Upper lobe of left lung (tissue), 6 donors: ENCODE measurements around the gene GIPC1. TPM values are rescaled to one million over a fixed set of nuclear protein-coding genes. Genes with fewer than 3 reads are reported as not detected.

Experiments used
- ATAC-seq, 2 donors: fragments of 200-7000 bp; cut with Tn5 transposase; one replicate each; pipeline ENCODE4 v1.9.1; 2022; ENCODE audit warnings: mild to moderate bottlenecking in 2 of 2, moderate library complexity in 2 of 2; ENCODE audit not compliant: low FRiP score in 2 of 2
- DNase-seq, 2 donors: peaks; one replicate each; pipeline ENCODE4 v3.0.0-alpha.2; 2019 to 2020
- H3K27ac ChIP-seq, 4 donors: fragments of 200-600 bp; sonication (generic); one replicate each; pipeline ENCODE4 v1.5.1; 2016 to 2019
- H3K27me3 ChIP-seq, 4 donors: fragments of 200-600 bp; sonication (generic); one replicate each; pipeline ENCODE4 v1.5.1; 2017 to 2019
- H3K36me3 ChIP-seq, 4 donors: fragments of 200-600 bp; sonication (generic); one replicate each; pipeline ENCODE4 v1.5.1; 2016 to 2019
- H3K4me1 ChIP-seq, 4 donors: fragments of 200-600 bp; sonication (generic); one replicate each; pipeline ENCODE4 v1.5.1; 2018 to 2019
- H3K4me3 ChIP-seq, 4 donors: fragments of 200-600 bp; sonication (generic); one replicate each; pipeline ENCODE4 v1.5.1; 2017 to 2019; ENCODE audit warnings: mild to moderate bottlenecking in 2 of 4, moderate library complexity in 1 of 4
- H3K9me3 ChIP-seq, 4 donors: fragments of 200-600 bp; sonication (generic); one replicate each; pipeline ENCODE4 v1.5.1; 2018 to 2019
- CTCF ChIP-seq, 6 experiments: fragments of 450-650 bp in 4 of 6; fragments of 200-600 bp in 2 of 6; sonication (generic) in 2 of 6; IDR thresholded peaks; one replicate each; pipeline ENCODE4 v1.5.1; 2016 to 2019; ENCODE audit warnings: antibody characterized with exemption in 6 of 6
- EP300 ChIP-seq, 4 donors: sonication (generic); formaldehyde crosslinking; IDR thresholded peaks; one replicate each; pipeline ENCODE4 v1.5.1; 2017; ENCODE audit warnings: antibody characterized with exemption in 4 of 4, control low read depth in 2 of 4
- POLR2A ChIP-seq, 4 donors: fragments of 450-650 bp; IDR thresholded peaks; one replicate each; pipeline ENCODE4 v1.5.1; 2016 to 2017; ENCODE audit warnings: antibody characterized with exemption in 4 of 4, mild to moderate bottlenecking in 2 of 4
- POLR2AphosphoS5 ChIP-seq, 2 donors: sonication (generic); formaldehyde crosslinking; IDR thresholded peaks; one replicate each; pipeline ENCODE4 v1.5.1; 2017; ENCODE audit warnings: antibody characterized with exemption in 2 of 2
- WGBS, 2 donors: methylation state at CpG; one replicate each; pipeline ENCODE4 v1.1.5; 2017 to 2018; 5-methylcytosine and 5-hydroxymethylcytosine counted together
- total RNA-seq, 6 donors: library from RNA; depleted of rRNA in 4 of 6; stranded (reverse); fragments of >200 nt in 4 of 6; gene quantifications; one replicate each; pipeline versions ENCODE4 v1.1.0 to v1.2.1, GENCODE V29; 2016 to 2021
- donor health status: DM: no; HTN: no; CAD: no; lungs with moderate emphysema.
- donor health status: DM: no; HTN: yes; CAD: no; lungs with severe emphysema.

The GIPC1 gene
- total RNA-seq, 6 donors from 2014 or later: 103 to 283 (median 152) TPM

- DNase-seq (no peak), ATAC-seq (no peak)
- no peaks in the 10 kb centered on the region for H3K27me3 ChIP-seq
- H3K9me3 ChIP-seq: no peaks in the 10 kb centered on the region
- H3K36me3 ChIP-seq: peaks cover 0 to 58% (median 49%) of the 10 kb centered on the region in 4 donors
- no peak overlapping the region for H3K4me3 ChIP-seq
- peaks cover 10 to 33% (median 14%) of the 10 kb centered on the region in 4 donors for H3K4me1 ChIP-seq
- no peak for TF ChIP-seq EP300 (IDR thresholded peaks at IDR 0.05)
- TF ChIP-seq CTCF (IDR thresholded peaks at IDR 0.05): no peak
- TF ChIP-seq POLR2AphosphoS5 (IDR thresholded peaks at IDR 0.05): no peak
- no peak for TF ChIP-seq POLR2A (IDR thresholded peaks at IDR 0.05)
- H3K27ac ChIP-seq: no peak overlapping the region
- whole genome bisulfite sequencing, 2 donors: 82 to 91% methylated on average over 4 to 5 of the region's 5 CpGs
Measured at GRCh38 chr19:14480700-14481079, 15.2 kb downstream of the GIPC1 start.

GRCh38 chr19:14479975-14480699, 15.8 kb downstream of the GIPC1 start:
- peaks cover 0 to 5% (median 0%) of the 10 kb centered on the region in 4 donors for H3K27me3 ChIP-seq
- H3K27ac ChIP-seq: peak overlapping the region in 1 of 4 donors; percentile 34
- ATAC-seq (peak; percentile 53 to 61), DNase-seq (peak; percentile 46 to 93)
- 40 to 72% methylated on average over 1 to 20 of the region's 43 CpGs for WGBS, 2 donors
- H3K36me3 ChIP-seq: peaks cover 0 to 55% (median 48%) of the 10 kb centered on the region in 4 donors
- no peak overlapping the region for H3K4me3 ChIP-seq
- TF ChIP-seq POLR2A (IDR thresholded peaks at IDR 0.05): no peak
- TF ChIP-seq CTCF (IDR thresholded peaks at IDR 0.05): peak; percentile 88 to 93 (median 90)
- no peaks in the 10 kb centered on the region for H3K9me3 ChIP-seq
- H3K4me1 ChIP-seq: peaks cover 16 to 39% (median 20%) of the 10 kb centered on the region in 4 donors

- TF ChIP-seq POLR2AphosphoS5 (IDR thresholded peaks at IDR 0.05): no peak
- no peak for TF ChIP-seq EP300 (IDR thresholded peaks at IDR 0.05)
- TF ChIP-seq POLR2A (IDR thresholded peaks at IDR 0.05): no peak
- TF ChIP-seq CTCF (IDR thresholded peaks at IDR 0.05): no peak
- DNase-seq: no peak
Measured at GRCh38 chr19:14479309-14479974, 16.5 kb downstream of the GIPC1 start.

GRCh38 chr19:14478113-14478545, 17.8 kb downstream of the GIPC1 start:
- Histone ChIP-seq H3K27ac (peak overlapping the region in 3 of 4 donors; percentile 53 to 72 (median 55)), H3K36me3 (peaks cover 0 to 54% (median 46%) of the 10 kb centered on the region in 4 donors), H3K4me1 (peaks cover 28 to 59% (median 39%) of the 10 kb centered on the region in 4 donors), H3K4me3 (no peak overlapping the region), H3K9me3 (no peaks in the 10 kb centered on the region), H3K27me3 (peaks cover 0 to 19% (median 3%) of the 10 kb centered on the region in 4 donors)
- 68 to 84% methylated on average over 4 to 21 of the region's 24 CpGs for WGBS, 2 donors
- ATAC-seq: no peak
- no peak for DNase-seq
- TF ChIP-seq POLR2A (IDR thresholded peaks at IDR 0.05): no peak
- TF ChIP-seq POLR2AphosphoS5 (IDR thresholded peaks at IDR 0.05): no peak
- TF ChIP-seq CTCF (IDR thresholded peaks at IDR 0.05): no peak
- no peak for TF ChIP-seq EP300 (IDR thresholded peaks at IDR 0.05)

More at GRCh38 chr19:14479309-14479974, 16.5 kb downstream of the GIPC1 start:
- ATAC-seq: no peak
- Histone ChIP-seq H3K27ac (peak overlapping the region in 2 of 4 donors; percentile 32 to 34), H3K27me3 (peaks cover 0 to 9% (median 1%) of the 10 kb centered on the region in 4 donors), H3K36me3 (peaks cover 0 to 54% (median 46%) of the 10 kb centered on the region in 4 donors), H3K9me3 (no peaks in the 10 kb centered on the region), H3K4me1 (peaks cover 21 to 46% (median 26%) of the 10 kb centered on the region in 4 donors), H3K4me3 (no peak overlapping the region)
- 65 to 76% methylated on average over 14 of the region's 14 CpGs for WGBS, 2 donors
